ENCODE data around the gene CHST11. TPM values are rescaled to one million over a fixed set of nuclear protein-coding genes. Genes with fewer than 3 reads are reported as not detected.

The CHST11 gene
- total and polyA plus RNA-seq, 9 of the 15 experiments (the other 6 are each of a cell fraction or from before 2014, with no cell fraction given), result 2.3 to 38.7 (median 15.0) TPM

- no peak for TF ChIP-seq ZNF407 (IDR thresholded peaks at IDR 0.05; ENCODE audit: low read depth)
- TF ChIP-seq MTA1 (IDR thresholded peaks at IDR 0.05; ENCODE audit: borderline replicate concordance), result no peak
- TF ChIP-seq KHSRP (IDR thresholded peaks at IDR 0.05), result no peak
Measured at GRCh38 chr12:104748790-104749189, 292.0 kb downstream of the CHST11 start (continued).
